ENCODE measurements around the gene CDKL2. TPM values are rescaled to one million over a fixed set of nuclear protein-coding genes. Genes with fewer than 3 reads are reported as not detected.
A peak's percentile ranks its signal among the peaks of the same experiment; 100 is the strongest.
"Not testable (repeated sequence)": the region's sequence is repeated elsewhere in the genome, so short reads cannot be mapped to it uniquely, and the experiment has no call there.

Gene CDKL2
- total RNA-seq, 1 donor from 2014 or later = not detected

- peaks cover 23% of the 10 kb centered on the region for H3K36me3 Mint-ChIP-seq (ENCODE audit: low read depth)
- ATAC-seq (ENCODE audit: low read depth) (no peak), DNase-seq (no peak)
- no peaks in the 10 kb centered on the region for H3K27me3 Mint-ChIP-seq
- H3K9me3 Mint-ChIP-seq = no peaks in the 10 kb centered on the region
- H3K4me1 Mint-ChIP-seq = peaks cover 60% of the 10 kb centered on the region
- ChIA-PET POLR2A (interaction anchor here (1.0 kb wide), 1 partner anchor 58 kb away, joined by 4 read pairs; the partner anchor contains the start of gene USO1), CTCF (no interaction called here)
- no peak overlapping the region for H3K27ac Mint-ChIP-seq
- intact Hi-C loops (cut with micrococcal nuclease) = no loop called here
- H3K4me3 Mint-ChIP-seq = no peak overlapping the region
- TF ChIP-seq, protein P1, sequence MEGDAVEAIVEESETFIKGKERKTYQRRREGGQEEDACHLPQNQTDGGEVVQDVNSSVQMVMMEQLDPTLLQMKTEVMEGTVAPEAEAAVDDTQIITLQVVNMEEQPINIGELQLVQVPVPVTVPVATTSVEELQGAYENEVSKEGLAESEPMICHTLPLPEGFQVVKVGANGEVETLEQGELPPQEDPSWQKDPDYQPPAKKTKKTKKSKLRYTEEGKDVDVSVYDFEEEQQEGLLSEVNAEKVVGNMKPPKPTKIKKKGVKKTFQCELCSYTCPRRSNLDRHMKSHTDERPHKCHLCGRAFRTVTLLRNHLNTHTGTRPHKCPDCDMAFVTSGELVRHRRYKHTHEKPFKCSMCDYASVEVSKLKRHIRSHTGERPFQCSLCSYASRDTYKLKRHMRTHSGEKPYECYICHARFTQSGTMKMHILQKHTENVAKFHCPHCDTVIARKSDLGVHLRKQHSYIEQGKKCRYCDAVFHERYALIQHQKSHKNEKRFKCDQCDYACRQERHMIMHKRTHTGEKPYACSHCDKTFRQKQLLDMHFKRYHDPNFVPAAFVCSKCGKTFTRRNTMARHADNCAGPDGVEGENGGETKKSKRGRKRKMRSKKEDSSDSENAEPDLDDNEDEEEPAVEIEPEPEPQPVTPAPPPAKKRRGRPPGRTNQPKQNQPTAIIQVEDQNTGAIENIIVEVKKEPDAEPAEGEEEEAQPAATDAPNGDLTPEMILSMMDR (IDR thresholded peaks at IDR 0.05) = no peak
Observed at GRCh38 chr4:75666299-75666698, 36.0 kb upstream of the CDKL2 start.

- peaks cover 33% of the 10 kb centered on the region for H3K36me3 Mint-ChIP-seq (ENCODE audit: low read depth)
- intact Hi-C loops (cut with micrococcal nuclease); ATAC-seq (ENCODE audit: low read depth); POLR2A ChIA-PET; H3K4me3 Mint-ChIP-seq; H3K9me3 Mint-ChIP-seq; H3K27ac Mint-ChIP-seq; H3K27me3 Mint-ChIP-seq; CTCF ChIA-PET; DNase-seq: not testable (repeated sequence)
- peaks cover 46% of the 10 kb centered on the region for H3K4me1 Mint-ChIP-seq
Observed at GRCh38 chr4:75664604-75665003, 34.3 kb upstream of the CDKL2 start.

- TF ChIP-seq, protein P1 (IDR thresholded peaks at IDR 0.05) = no peak
- POLR2A ChIA-PET = no interaction called here
- H3K36me3 Mint-ChIP-seq (ENCODE audit: low read depth) = peaks cover 47% of the 10 kb centered on the region
- no peaks in the 10 kb centered on the region for H3K9me3 Mint-ChIP-seq
- H3K4me3 Mint-ChIP-seq = no peak overlapping the region
- peaks cover 35% of the 10 kb centered on the region for H3K4me1 Mint-ChIP-seq
- ATAC-seq (ENCODE audit: low read depth) (no peak), DNase-seq (no peak)
- CTCF ChIA-PET = no interaction called here
- intact Hi-C loops (cut with micrococcal nuclease) = no loop called here
- H3K27me3 Mint-ChIP-seq = no peaks in the 10 kb centered on the region
- H3K27ac Mint-ChIP-seq = peak overlapping the region; percentile 13
Observed at GRCh38 chr4:75662626-75663025, 32.3 kb upstream of the CDKL2 start.

DNA sequence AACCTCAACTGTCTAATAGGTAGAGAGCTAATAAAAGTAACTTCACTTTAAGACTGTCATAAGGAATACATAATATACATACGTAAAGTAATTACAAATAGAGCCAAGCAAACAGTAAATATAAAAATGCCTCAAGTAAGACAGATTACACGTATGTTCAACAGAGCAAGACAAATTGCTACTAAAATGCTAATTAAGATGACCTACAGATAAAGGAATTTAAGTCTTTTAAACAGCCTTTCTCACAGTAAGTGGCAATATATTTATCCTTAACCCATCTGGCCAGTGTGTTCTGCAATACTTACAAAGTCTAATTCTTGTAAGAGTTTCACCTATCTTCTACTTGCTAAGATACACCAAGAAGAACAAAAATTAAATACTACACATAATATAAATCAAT is 30.2 kb upstream of the CDKL2 start:
- ChIA-PET CTCF (no interaction called here), POLR2A (interaction anchor here (0.6 kb wide), 1 partner anchor 13 kb away, joined by 6 read pairs; the partner anchor contains the start of gene G3BP2)
- TF ChIP-seq, protein P1 (IDR thresholded peaks at IDR 0.05) = no peak
- Mint-ChIP-seq H3K27ac (no peak overlapping the region), H3K27me3 (no peaks in the 10 kb centered on the region), H3K4me1 (peaks cover 25% of the 10 kb centered on the region), H3K4me3 (no peak overlapping the region), H3K36me3 (ENCODE audit: low read depth) (peaks cover 61% of the 10 kb centered on the region), H3K9me3 (no peaks in the 10 kb centered on the region)
- DNase-seq (no peak), ATAC-seq (ENCODE audit: low read depth) (no peak)
- intact Hi-C loops (cut with micrococcal nuclease) = loop anchor here (1.0 kb wide), 1 partner anchor 12 kb away; no protein-coding TSS in a partner anchor

GRCh38 chr4:75659512-75660031 is 29.2 kb upstream of the CDKL2 start:
- TF ChIP-seq, protein P1 (IDR thresholded peaks at IDR 0.05) = no peak
- Mint-ChIP-seq H3K4me3 (no peak overlapping the region), H3K9me3 (no peaks in the 10 kb centered on the region), H3K27ac (no peak overlapping the region), H3K36me3 (ENCODE audit: low read depth) (peaks cover 66% of the 10 kb centered on the region), H3K27me3 (no peaks in the 10 kb centered on the region), H3K4me1 (peaks cover 26% of the 10 kb centered on the region)
- CTCF ChIA-PET = no interaction called here
- ATAC-seq (ENCODE audit: low read depth) (no peak), DNase-seq (no peak)
- intact Hi-C loops (cut with micrococcal nuclease) = loop anchor here (1.0 kb wide), 1 partner anchor 13 kb away; no protein-coding TSS in a partner anchor
- POLR2A ChIA-PET = no interaction called here

GRCh38 chr4:75658876-75659275 is 28.5 kb upstream of the CDKL2 start:
- no peak for ATAC-seq (ENCODE audit: low read depth)
- no peak for DNase-seq
- Mint-ChIP-seq H3K27me3 (no peaks in the 10 kb centered on the region), H3K4me3 (no peak overlapping the region), H3K4me1 (peaks cover 31% of the 10 kb centered on the region), H3K27ac (no peak overlapping the region), H3K9me3 (no peaks in the 10 kb centered on the region), H3K36me3 (ENCODE audit: low read depth) (peaks cover 72% of the 10 kb centered on the region)
- ChIA-PET POLR2A (interaction anchor here (1.1 kb wide), 1 partner anchor 14 kb away, joined by 3 read pairs; no protein-coding TSS in a partner anchor), CTCF (no interaction called here)
- intact Hi-C loops (cut with micrococcal nuclease) = no loop called here
- TF ChIP-seq, protein P1 (IDR thresholded peaks at IDR 0.05) = no peak

Measured in activated B cell treated with CpG ODN at 0.5 μM for 24 hours (primary cell).